Astrocyte (in vitro differentiated cells and primary cell): ENCODE results near the gene C1orf94. TPM values are rescaled to one million over a fixed set of nuclear protein-coding genes. Genes with fewer than 3 reads are reported as not detected.

Experiments used
- DNase-seq: peaks from one replicate; pipeline ENCODE4 v3.0.0-alpha.2; 2010; ENCODE audit warnings: low read depth
- FAIRE-seq: peaks from 2 replicates; lab custom pipeline; 2011; peaks lifted over from hg19 to GRCh38; lab: Jason Lieb, UNC
- H2AFZ ChIP-seq: 2 replicates; pipeline ENCODE4 v1.6.0; 2012; ENCODE audit warnings: low read depth, low read length, inconsistent platforms
- H3K27ac ChIP-seq: 2 replicates; pipeline ENCODE4 v1.5.1; 2011; ENCODE audit warnings: low read depth, low read length, inconsistent platforms
- H3K27me3 ChIP-seq: 2 replicates; pipeline ENCODE4 v1.6.0; 2011; ENCODE audit warnings: low read length, inconsistent platforms; ENCODE audit not compliant: insufficient read depth
- H3K36me3 ChIP-seq: 2 replicates; pipeline ENCODE4 v1.5.1; 2011; ENCODE audit warnings: low read length, inconsistent platforms; ENCODE audit not compliant: insufficient read depth
- H3K4me1 ChIP-seq: 2 replicates; pipeline ENCODE4 v1.5.1; 2011; ENCODE audit warnings: low read length, inconsistent platforms; ENCODE audit not compliant: insufficient read depth
- H3K4me2 ChIP-seq: 2 replicates; pipeline ENCODE4 v1.6.0; 2012; ENCODE audit warnings: low read length, inconsistent platforms
- H3K4me3 ChIP-seq: 2 replicates; pipeline ENCODE4 v1.5.1; 2011; ENCODE audit warnings: low read depth, mild to moderate bottlenecking, low read length, inconsistent platforms; ENCODE audit not compliant: insufficient read depth
- H3K79me2 ChIP-seq: 2 replicates; pipeline ENCODE4 v1.6.0; 2012; ENCODE audit warnings: mild to moderate bottlenecking, low read length, inconsistent platforms; ENCODE audit not compliant: insufficient read depth
- H3K9ac ChIP-seq: 2 replicates; pipeline ENCODE4 v1.6.0; 2012; ENCODE audit warnings: mild to moderate bottlenecking, low read length, inconsistent platforms
- H3K9me3 ChIP-seq: 2 replicates; pipeline ENCODE4 v1.5.1; 2012; ENCODE audit warnings: low read depth, mild to moderate bottlenecking, low read length, inconsistent platforms; ENCODE audit not compliant: insufficient read depth
- H4K20me1 ChIP-seq: 2 replicates; pipeline ENCODE4 v1.6.0; 2012; ENCODE audit warnings: low read length, inconsistent platforms; ENCODE audit not compliant: insufficient read depth
- H3K27ac Mint-ChIP-seq: one replicate; pipeline ENCODE4 v1.8.0; 2021; ENCODE audit warnings: mild to moderate bottlenecking, mixed read lengths; ENCODE audit not compliant: unreplicated experiment
- H3K27me3 Mint-ChIP-seq: one replicate; pipeline ENCODE4 v1.8.0; 2021; ENCODE audit warnings: low read depth, mixed read lengths; ENCODE audit not compliant: unreplicated experiment
- H3K36me3 Mint-ChIP-seq: one replicate; pipeline ENCODE4 v1.8.0; 2021; ENCODE audit warnings: low read depth, mixed read lengths; ENCODE audit not compliant: unreplicated experiment
- H3K4me1 Mint-ChIP-seq: one replicate; pipeline ENCODE4 v1.8.0; 2021; ENCODE audit warnings: low read depth, mixed read lengths; ENCODE audit not compliant: unreplicated experiment
- H3K4me3 Mint-ChIP-seq: one replicate; pipeline ENCODE4 v1.8.0; 2021; ENCODE audit warnings: mild to moderate bottlenecking, moderate library complexity, mixed read lengths; ENCODE audit not compliant: unreplicated experiment
- H3K9me3 Mint-ChIP-seq: one replicate; pipeline ENCODE4 v1.8.0; 2021; ENCODE audit warnings: mild to moderate bottlenecking, mixed read lengths; ENCODE audit not compliant: unreplicated experiment
- EZH2 ChIP-seq: IDR thresholded peaks from 2 replicates; pipeline ENCODE4 v1.6.1; 2012; ENCODE audit warnings: mild to moderate bottlenecking, low read length, inconsistent platforms; ENCODE audit not compliant: insufficient read depth
- total RNA-seq: library from RNA; stranded (reverse); gene quantifications from 2 replicates; pipeline ENCODE4 v1.2.1, GENCODE V29; 2021
- TF ChIP-seq, protein P1 (sequence below): IDR thresholded peaks from 2 replicates; pipeline ENCODE4 v1.5.1; 2011; ENCODE audit warnings: low read depth, mild to moderate bottlenecking, inconsistent platforms, low read length, moderate library complexity; ENCODE audit not compliant: insufficient read depth

The C1orf94 gene
- total RNA-seq, 1 donor from 2014 or later = 0.70 TPM

- Histone ChIP-seq H3K4me1 (peaks cover 20% of the 10 kb centered on the region), H3K9me3 (no peaks in the 10 kb centered on the region), H3K4me2 (peak overlapping the region; percentile 98), H3K27ac (peak overlapping the region; percentile 23), H3K36me3 (no peaks in the 10 kb centered on the region), H2AFZ (peak overlapping the region; percentile 73), H3K9ac (peak overlapping the region; percentile 79), H3K4me3 (peak overlapping the region; percentile 73), H4K20me1 (peaks cover 24% of the 10 kb centered on the region), H3K79me2 (peaks cover 38% of the 10 kb centered on the region), H3K27me3 (no peaks in the 10 kb centered on the region)
- peak; percentile 10 for DNase-seq
- H3K4me1 Mint-ChIP-seq = peaks cover 13% of the 10 kb centered on the region
- FAIRE-seq = no peak
- TF ChIP-seq, protein P1, sequence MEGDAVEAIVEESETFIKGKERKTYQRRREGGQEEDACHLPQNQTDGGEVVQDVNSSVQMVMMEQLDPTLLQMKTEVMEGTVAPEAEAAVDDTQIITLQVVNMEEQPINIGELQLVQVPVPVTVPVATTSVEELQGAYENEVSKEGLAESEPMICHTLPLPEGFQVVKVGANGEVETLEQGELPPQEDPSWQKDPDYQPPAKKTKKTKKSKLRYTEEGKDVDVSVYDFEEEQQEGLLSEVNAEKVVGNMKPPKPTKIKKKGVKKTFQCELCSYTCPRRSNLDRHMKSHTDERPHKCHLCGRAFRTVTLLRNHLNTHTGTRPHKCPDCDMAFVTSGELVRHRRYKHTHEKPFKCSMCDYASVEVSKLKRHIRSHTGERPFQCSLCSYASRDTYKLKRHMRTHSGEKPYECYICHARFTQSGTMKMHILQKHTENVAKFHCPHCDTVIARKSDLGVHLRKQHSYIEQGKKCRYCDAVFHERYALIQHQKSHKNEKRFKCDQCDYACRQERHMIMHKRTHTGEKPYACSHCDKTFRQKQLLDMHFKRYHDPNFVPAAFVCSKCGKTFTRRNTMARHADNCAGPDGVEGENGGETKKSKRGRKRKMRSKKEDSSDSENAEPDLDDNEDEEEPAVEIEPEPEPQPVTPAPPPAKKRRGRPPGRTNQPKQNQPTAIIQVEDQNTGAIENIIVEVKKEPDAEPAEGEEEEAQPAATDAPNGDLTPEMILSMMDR = no peak
- TF ChIP-seq EZH2 = peak; percentile 41
- no peaks in the 10 kb centered on the region for H3K9me3 Mint-ChIP-seq
- H3K27me3 Mint-ChIP-seq = peaks cover 3% of the 10 kb centered on the region
- H3K4me3 Mint-ChIP-seq = peak overlapping the region; percentile 95
- H3K36me3 Mint-ChIP-seq = peaks cover 4% of the 10 kb centered on the region
- no peak overlapping the region for H3K27ac Mint-ChIP-seq
Measured at GRCh38 chr1:34163792-34164731, 12.6 kb upstream of the C1orf94 start.

GRCh38 chr1:34164771-34165391, 11.8 kb upstream of the C1orf94 start, which contains the start of gene CSMD2:
CSMD2 (minus strand) TSS chr1:34165230; CDS start chr1:34165097, 133 bp downstream.
- peak within 1 kb of the TSS; percentile 49 for H3K27ac Mint-ChIP-seq
- peaks cover 10% of the 10 kb centered on the region for H3K27me3 Mint-ChIP-seq
- Histone ChIP-seq H3K4me2 (peak within 1 kb of the TSS; percentile 98), H3K27ac (peak within 1 kb of the TSS; percentile 56), H3K4me1 (peaks cover 20% of the 10 kb centered on the region), H3K79me2 (peaks cover 30% of the 10 kb centered on the region), H3K4me3 (peak within 1 kb of the TSS; percentile 73), H3K9me3 (no peaks in the 10 kb centered on the region), H3K36me3 (no peaks in the 10 kb centered on the region), H4K20me1 (peaks cover 16% of the 10 kb centered on the region), H3K27me3 (no peaks in the 10 kb centered on the region), H3K9ac (peak within 1 kb of the TSS; percentile 79), H2AFZ (peak within 1 kb of the TSS; percentile 73)
- no peaks in the 10 kb centered on the region for H3K9me3 Mint-ChIP-seq
- DNase-seq (peak; percentile 66), FAIRE-seq (no peak)
- peak within 1 kb of the TSS; percentile 81 for H3K4me3 Mint-ChIP-seq
- H3K36me3 Mint-ChIP-seq = peaks cover 2% of the 10 kb centered on the region
- peaks cover 8% of the 10 kb centered on the region for H3K4me1 Mint-ChIP-seq
- TF ChIP-seq, protein P1 = no peak
- no peak for TF ChIP-seq EZH2
